ENCODE results near the gene ATN1.
"Not testable (repeated sequence)": the region's sequence is repeated elsewhere in the genome, so short reads cannot be mapped to it uniquely, and the experiment has no call there.

ATN1 gene

GRCh38 chr12:6927379-6928021, at the start of gene ATN1:
TSS of gene ATN1 (plus strand) at chr12:6927959. CDS start at chr12:6934002, 6,043 bp downstream.
- Histone ChIP-seq H3K36me3 (ENCODE audit: insufficient read depth, low read length) (peaks cover 17% of the 10 kb centered on the region), H3K79me2 (ENCODE audit: insufficient read depth, low read length) (peaks cover 45% of the 10 kb centered on the region), H3K9me3 (ENCODE audit: insufficient read depth, low read length, severe bottlenecking) (no peaks in the 10 kb centered on the region), H3K4me2 (ENCODE audit: insufficient read depth, low read length) (peak within 1 kb of the TSS; percentile 90), H3K4me3 (ENCODE audit: low read depth in 1 of 2, low read length in 2 of 2) (peak within 1 kb of the TSS; percentile 75 to 83), H3K4me1 (ENCODE audit: insufficient read depth, low read length) (peaks cover 63% of the 10 kb centered on the region), H3K27me3 (ENCODE audit: insufficient read depth, low read length, poor library complexity) (no peaks in the 10 kb centered on the region), H3K27ac (ENCODE audit: low read length) (peak within 1 kb of the TSS; percentile 88), H4K20me1 (ENCODE audit: insufficient read depth, low read length) (peaks cover 12% of the 10 kb centered on the region; the same call in 1 of the 2 replicates), H2AFZ (ENCODE audit: low read depth, low read length) (peak within 1 kb of the TSS; percentile 97), H3K9ac (ENCODE audit: low read depth, low read length) (peak within 1 kb of the TSS; percentile 77)
- peak; percentile 76 for DNase-seq
- no peak for TF ChIP-seq CTCF (IDR thresholded peaks at IDR 0.05; ENCODE audit: borderline replicate concordance, extremely low read depth, low read length, poor library complexity, severe bottlenecking)
- TF ChIP-seq EZH2 (IDR thresholded peaks at IDR 0.05; ENCODE audit: borderline replicate concordance, low read depth, low read length, severe bottlenecking): no peak
- peak; percentile 63 for ATAC-seq (ENCODE audit: insufficient read depth, low read depth)

- not testable (repeated sequence) for ATAC-seq (ENCODE audit: insufficient read depth, low read depth); H3K9ac ChIP-seq (ENCODE audit: low read depth, low read length); DNase-seq; H3K4me1 ChIP-seq (ENCODE audit: insufficient read depth, low read length); H3K27ac ChIP-seq (ENCODE audit: low read length); H3K27me3 ChIP-seq (ENCODE audit: insufficient read depth, low read length, poor library complexity); H3K79me2 ChIP-seq (ENCODE audit: insufficient read depth, low read length); H4K20me1 ChIP-seq (ENCODE audit: insufficient read depth, low read length); H3K9me3 ChIP-seq (ENCODE audit: insufficient read depth, low read length, severe bottlenecking); H3K4me3 ChIP-seq (ENCODE audit: low read depth in 1 of 2, low read length in 2 of 2); H3K4me2 ChIP-seq (ENCODE audit: insufficient read depth, low read length); H2AFZ ChIP-seq (ENCODE audit: low read depth, low read length)
- H3K36me3 ChIP-seq (ENCODE audit: insufficient read depth, low read length): peaks cover 25% of the 10 kb centered on the region
Observed at GRCh38 chr12:6879824-6880223, 47.9 kb upstream of the ATN1 start.

GRCh38 chr12:6883252-6883651, 44.5 kb upstream of the ATN1 start:
- H3K27ac ChIP-seq (ENCODE audit: low read length): no peak overlapping the region

More at GRCh38 chr12:6883252-6883651, 44.5 kb upstream of the ATN1 start:
- Histone ChIP-seq H3K36me3 (ENCODE audit: insufficient read depth, low read length) (peaks cover 23% of the 10 kb centered on the region), H3K4me3 (ENCODE audit: low read depth in 1 of 2, low read length in 2 of 2) (no peak overlapping the region), H3K27me3 (ENCODE audit: insufficient read depth, low read length, poor library complexity) (no peaks in the 10 kb centered on the region), H3K79me2 (ENCODE audit: insufficient read depth, low read length) (no peaks in the 10 kb centered on the region), H4K20me1 (ENCODE audit: insufficient read depth, low read length) (no peaks in the 10 kb centered on the region), H2AFZ (ENCODE audit: low read depth, low read length) (no peak overlapping the region), H3K4me2 (ENCODE audit: insufficient read depth, low read length) (no peak overlapping the region), H3K9me3 (ENCODE audit: insufficient read depth, low read length, severe bottlenecking) (no peaks in the 10 kb centered on the region), H3K4me1 (ENCODE audit: insufficient read depth, low read length) (no peaks in the 10 kb centered on the region), H3K9ac (ENCODE audit: low read depth, low read length) (no peak overlapping the region)
- DNase-seq: no peak
- ATAC-seq (ENCODE audit: insufficient read depth, low read depth): no peak
- TF ChIP-seq EZH2 (IDR thresholded peaks at IDR 0.05; ENCODE audit: borderline replicate concordance, low read depth, low read length, severe bottlenecking) (no peak), CTCF (IDR thresholded peaks at IDR 0.05; ENCODE audit: borderline replicate concordance, extremely low read depth, low read length, poor library complexity, severe bottlenecking) (no peak)

Data from DND-41 (cell line).